K562 (cell line): ENCODE results near the gene HAS3. TPM values are rescaled to one million over a fixed set of nuclear protein-coding genes. Genes with fewer than 3 reads are reported as not detected.

Experiments used
- ATAC-seq: fragments of 200-7000 bp; cut with Tn5 transposase; 3 replicates; pipeline ENCODE4 v1.9.1; 2020; ENCODE audit warnings: moderate library complexity
- BruUV-seq: library from RNA; stranded (reverse); fragments of 400-500 nt; replicated peaks from 2 replicates; lab custom pipeline; 2021; lab: Mats Ljungman, UMichigan
- CTCF ChIA-PET: fragments of 300-600 bp; formaldehyde crosslinking; extraction: SDS; loops from one replicate; lab custom pipeline; 2021; ENCODE audit warnings: low intra/inter-chr PET ratio; lab: Yijun Ruan, JAX
- POLR2A ChIA-PET: fragments of 300-600, 350-650 bp; sonication (Branson Sonifier 250); formaldehyde crosslinking; extraction: SDS; loops from one replicate; lab custom pipeline; 2021; ENCODE audit warnings: antibody characterized with exemption, inconsistent platforms; lab: Yijun Ruan, JAX
- DNase-seq, 4 experiments: peaks; one replicate each; pipeline versions ENCODE4 v3.0.0 to v3.0.0-alpha.2; 2011 to 2018; ENCODE audit warnings: low spot score in 3 of 4, mixed read lengths in 3 of 4; ENCODE audit errors: extremely low read depth in 1 of 4
- FAIRE-seq: peaks from 2 replicates; lab custom pipeline; 2011; peaks lifted over from hg19 to GRCh38; lab: Jason Lieb, UNC
- H2AFZ ChIP-seq: 2 replicates; pipeline ENCODE4 v1.6.0; 2011; ENCODE audit warnings: low read depth, low read length, control low read depth, inconsistent platforms
- H3K27ac ChIP-seq: fragments of 200-600 bp; 3 replicates; pipeline ENCODE4 v1.8.0; 2011; ENCODE audit warnings: low read depth, mild to moderate bottlenecking, control low read depth, inconsistent platforms, low read length, moderate library complexity, mixed read lengths; ENCODE audit errors: extremely low read depth
- H3K27me3 ChIP-seq, 2 experiments: fragments of 300-600 bp in 1 of 2; 2 replicates in 1 of 2; 3 replicates in 1 of 2; pipeline versions ENCODE4 v1.6.0 to v1.8.0; 2011; ENCODE audit warnings: inconsistent platforms in 2 of 2, low read length in 2 of 2, mild to moderate bottlenecking in 1 of 2, mixed read lengths in 1 of 2, moderate library complexity in 1 of 2; ENCODE audit not compliant: control insufficient read depth in 2 of 2, insufficient read depth in 2 of 2
- H3K36me3 ChIP-seq: fragments of 300-600 bp; 3 replicates; pipeline ENCODE4 v1.8.0; 2011; ENCODE audit warnings: mild to moderate bottlenecking, low read length, inconsistent platforms; ENCODE audit not compliant: control insufficient read depth, insufficient read depth
- H3K4me1 ChIP-seq, 2 experiments: fragments of 200-600 bp in 1 of 2; replicated peaks in 1 of 2; 2 replicates in 1 of 2; 3 replicates in 1 of 2; pipeline versions ENCODE4 v1.5.1 to v1.8.0; 2011; ENCODE audit warnings: inconsistent platforms in 2 of 2, low read length in 2 of 2, mild to moderate bottlenecking in 1 of 2, mixed read lengths in 1 of 2, moderate library complexity in 1 of 2; ENCODE audit not compliant: control insufficient read depth in 2 of 2, insufficient read depth in 2 of 2
- H3K4me2 ChIP-seq: 2 replicates; pipeline ENCODE4 v1.6.1; 2011; ENCODE audit warnings: low read length, control low read depth, inconsistent platforms, mixed read lengths; ENCODE audit not compliant: insufficient read depth
- H3K4me3 ChIP-seq: fragments of 200-600 bp; sonication (generic), shearing (Covaris generic); 2 replicates; pipeline ENCODE4 v1.5.1; 2016; ENCODE audit warnings: control low read depth, inconsistent platforms
- H3K79me2 ChIP-seq: fragments of 200-600 bp; 3 replicates; pipeline ENCODE4 v1.8.0; 2011; ENCODE audit warnings: low read length, inconsistent platforms; ENCODE audit not compliant: control insufficient read depth, insufficient read depth
- H3K9ac ChIP-seq, 2 experiments: 2 replicates each; pipeline versions ENCODE4 v1.6.0 to v1.6.1; 2011; ENCODE audit warnings: low read depth in 2 of 2, low read length in 2 of 2, control low read depth in 1 of 2, inconsistent platforms in 1 of 2, mild to moderate bottlenecking in 1 of 2, mixed read lengths in 1 of 2; ENCODE audit not compliant: insufficient read depth in 1 of 2
- H3K9me1 ChIP-seq: one replicate; pipeline ENCODE4 v1.6.0; 2011; ENCODE audit warnings: inconsistent platforms, mild to moderate bottlenecking, low read length, moderate library complexity; ENCODE audit not compliant: control insufficient read depth, insufficient read depth
- H3K9me3 ChIP-seq: replicated peaks from 2 replicates; pipeline ENCODE4 v1.5.1; 2011; ENCODE audit warnings: low read depth, low read length, inconsistent platforms; ENCODE audit not compliant: control insufficient read depth, insufficient read depth
- H4K20me1 ChIP-seq: replicated peaks from 2 replicates; pipeline ENCODE4 v1.6.1; 2011; ENCODE audit warnings: low read length, inconsistent platforms, mixed read lengths; ENCODE audit not compliant: control insufficient read depth, insufficient read depth
- AFF1 ChIP-seq, 2 experiments: fragments of 450-650 bp; IDR thresholded peaks; 2 replicates each; pipeline ENCODE4 v1.6.1; 2018; ENCODE audit warnings: mild to moderate bottlenecking in 2 of 2, low read depth in 1 of 2; ENCODE audit not compliant: partially characterized antibody in 2 of 2
- FOXK1 ChIP-seq: sonication (generic); formaldehyde crosslinking; IDR thresholded peaks from 2 replicates; pipeline ENCODE4 v1.8.0; 2022; ENCODE audit warnings: missing genetic modification reagents, mild to moderate bottlenecking, borderline replicate concordance
- FOXK2 ChIP-seq, 2 experiments: fragments of 450-650 bp; IDR thresholded peaks in 1 of 2; conservative IDR thresholded peaks in 1 of 2; 2 replicates each; pipeline ENCODE4 v1.6.1; 2016; ENCODE audit warnings: low read depth in 2 of 2, mild to moderate bottlenecking in 1 of 2
- KDM4B ChIP-seq, 2 experiments: fragments of 450-650 bp in 1 of 2; sonication (generic) in 1 of 2; IDR thresholded peaks; 2 replicates each; pipeline ENCODE4 v1.6.1; 2016 to 2017; ENCODE audit warnings: borderline replicate concordance in 2 of 2, antibody characterized with exemption in 1 of 2, low read depth in 1 of 2, mild to moderate bottlenecking in 1 of 2
- KLF10 ChIP-seq: fragments of 250-450 bp; sonication (Bioruptor Pico); IDR thresholded peaks from 2 replicates; pipeline ENCODE4 v1.6.1; 2021; ENCODE audit warnings: matching md5 sums
- POLR3A ChIP-seq: IDR thresholded peaks from 2 replicates; pipeline ENCODE4 v1.6.1; 2011; ENCODE audit warnings: borderline replicate concordance, mild to moderate bottlenecking, moderate library complexity; ENCODE audit not compliant: insufficient read length, insufficient read depth; ENCODE audit errors: extremely low read depth
- TCF7L2 ChIP-seq: fragments of 150-350 bp; IDR thresholded peaks from 2 replicates; pipeline ENCODE4 v1.6.1; 2016; ENCODE audit warnings: low read depth, mild to moderate bottlenecking, low read length, moderate library complexity
- ZBTB26 ChIP-seq: fragments of 450-650 bp; formaldehyde crosslinking; IDR thresholded peaks from 2 replicates; pipeline ENCODE4 v1.4.0; 2022; ENCODE audit warnings: missing genetic modification characterization
- ZNF57 ChIP-seq: fragments of 450-650 bp; formaldehyde crosslinking; IDR thresholded peaks from 2 replicates; pipeline ENCODE4 v1.4.0; 2020; ENCODE audit warnings: mild to moderate bottlenecking, moderate library complexity
- ZNF75A ChIP-seq: fragments of 450-650 bp; formaldehyde crosslinking; IDR thresholded peaks from 2 replicates; pipeline ENCODE4 v1.4.0; 2020; ENCODE audit warnings: mild to moderate bottlenecking
- WGBS: fragments of 100-300 bp; shearing (Covaris generic); methylation state at CpG from one replicate; pipeline ENCODE4 v1.1.6; 2016; ENCODE audit warnings: low coverage, mixed read lengths; ENCODE audit not compliant: insufficient coverage; ENCODE audit errors: missing lambda C conversion rate; 5-methylcytosine and 5-hydroxymethylcytosine counted together
- in situ Hi-C: fragments of 300-500 bp; cut with MboI; formaldehyde crosslinking; loops from 4 replicates; pipeline ENCODE4 v1.15.0; 2018; ENCODE audit warnings: inconsistent platforms, mixed read lengths
- intact Hi-C: fragments of 100-400 bp; cut with micrococcal nuclease; formaldehyde crosslinking; loops from 2 replicates; pipeline ENCODE4 v1.14.2; 2022
- polyA plus RNA-seq, 8 experiments: library from polyadenylated mRNA; depleted of rRNA in 4 of 8; stranded (reverse) in 5 of 8; unstranded in 3 of 8; fragments of >200 nt; fragmentation: Nextera tagmentation in 2 of 8; fragmentation: Illumina TruSeq in 1 of 8; extraction: Ambion mirVana in 2 of 8; extraction: Trizol in 1 of 8; gene quantifications; 2 replicates each; pipeline versions ENCODE4 v1.2.1 to v1.2.3, GENCODE V29; 2011 to 2014; ENCODE audit warnings: inconsistent platforms in 1 of 8, missing spikeins in 1 of 8
- total RNA-seq, 7 experiments: library from RNA; depleted of rRNA in 6 of 7; stranded (reverse); fragments of >200 nt in 6 of 7; fragmentation: Illumina TruSeq in 2 of 7; extraction: Trizol in 2 of 7; gene quantifications; 2 replicates each; pipeline versions ENCODE4 v1.2.1 to v1.2.3, GENCODE V29; 2011 to 2021; ENCODE audit warnings: low replicate concordance in 1 of 7
- TF ChIP-seq, protein P1 (sequence below): sonication (generic); formaldehyde crosslinking; IDR thresholded peaks from 2 replicates; pipeline ENCODE4 v1.8.1; 2023; ENCODE audit warnings: mild to moderate bottlenecking, missing genetic modification reagents

The HAS3 gene
- total and polyA plus RNA-seq, 9 of the 15 experiments (the other 6 are each of a cell fraction or from before 2014, with no cell fraction given), result 0.04 to 0.33 (median 0.13) TPM; not detected in 1

DNA sequence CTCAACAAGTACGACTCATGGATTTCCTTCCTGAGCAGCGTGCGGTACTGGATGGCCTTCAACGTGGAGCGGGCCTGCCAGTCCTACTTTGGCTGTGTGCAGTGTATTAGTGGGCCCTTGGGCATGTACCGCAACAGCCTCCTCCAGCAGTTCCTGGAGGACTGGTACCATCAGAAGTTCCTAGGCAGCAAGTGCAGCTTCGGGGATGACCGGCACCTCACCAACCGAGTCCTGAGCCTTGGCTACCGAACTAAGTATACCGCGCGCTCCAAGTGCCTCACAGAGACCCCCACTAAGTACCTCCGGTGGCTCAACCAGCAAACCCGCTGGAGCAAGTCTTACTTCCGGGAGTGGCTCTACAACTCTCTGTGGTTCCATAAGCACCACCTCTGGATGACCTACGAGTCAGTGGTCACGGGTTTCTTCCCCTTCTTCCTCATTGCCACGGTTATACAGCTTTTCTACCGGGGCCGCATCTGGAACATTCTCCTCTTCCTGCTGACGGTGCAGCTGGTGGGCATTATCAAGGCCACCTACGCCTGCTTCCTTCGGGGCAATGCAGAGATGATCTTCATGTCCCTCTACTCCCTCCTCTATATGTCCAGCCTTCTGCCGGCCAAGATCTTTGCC is 9.0 kb downstream of the HAS3 start:
- BruUV-seq, result no TSS peak
- Histone ChIP-seq H3K79me2 (no peaks in the 10 kb centered on the region), H3K27me3 (no peaks in the 10 kb centered on the region), H3K4me1 (peaks cover 7 to 20% of the 10 kb centered on the region in 2 experiments; a peak in 4 of 5 replicates), H2AFZ (no peak overlapping the region), H3K27ac (no peak overlapping the region), H3K4me2 (no peak overlapping the region), H3K9ac (no peak overlapping the region), H3K36me3 (peaks cover 42% of the 10 kb centered on the region; the same call in 2 of the 3 replicates), H3K9me1 (peaks cover 10% of the 10 kb centered on the region), H3K4me3 (no peak overlapping the region), H4K20me1 (peaks cover 10% of the 10 kb centered on the region; the same call in 1 of the 2 replicates), H3K9me3 (no peaks in the 10 kb centered on the region)
- 93% methylated on average over 24 of the region's 25 CpGs for WGBS
- FAIRE-seq (no peak), DNase-seq (no peak), ATAC-seq (no peak)
- in situ Hi-C loops, result loop anchor here (10.0 kb wide), 2 partner anchors 410 to 590 kb away; no protein-coding TSS in a partner anchor
- intact Hi-C loops, result loop anchor here (10.0 kb wide), 1 partner anchor 590 kb away; no protein-coding TSS in a partner anchor
- TF ChIP-seq KDM4B (IDR thresholded peaks at IDR 0.05; ENCODE audit: borderline replicate concordance in 2 of 2, low read depth in 1 of 2) (no peak), KLF10 (CRISPR knock-in tag) (no peak), ZNF57 (CRISPR knock-in tag) (no peak), ZNF75A (no peak), FOXK1 (CRISPR knock-in tag) (no peak), POLR3A (no peak), TCF7L2 (no peak), AFF1 (IDR thresholded peaks at IDR 0.05; ENCODE audit: low read depth in 1 of 2, partially characterized antibody in 2 of 2) (no peak), ZBTB26 (no peak), FOXK2 (conservative IDR thresholded peaks at IDR 0.05 in 1 of 2, IDR thresholded peaks at IDR 0.05 in 1 of 2; ENCODE audit: low read depth in 2 of 2) (no peak)
- TF ChIP-seq, protein P1, sequence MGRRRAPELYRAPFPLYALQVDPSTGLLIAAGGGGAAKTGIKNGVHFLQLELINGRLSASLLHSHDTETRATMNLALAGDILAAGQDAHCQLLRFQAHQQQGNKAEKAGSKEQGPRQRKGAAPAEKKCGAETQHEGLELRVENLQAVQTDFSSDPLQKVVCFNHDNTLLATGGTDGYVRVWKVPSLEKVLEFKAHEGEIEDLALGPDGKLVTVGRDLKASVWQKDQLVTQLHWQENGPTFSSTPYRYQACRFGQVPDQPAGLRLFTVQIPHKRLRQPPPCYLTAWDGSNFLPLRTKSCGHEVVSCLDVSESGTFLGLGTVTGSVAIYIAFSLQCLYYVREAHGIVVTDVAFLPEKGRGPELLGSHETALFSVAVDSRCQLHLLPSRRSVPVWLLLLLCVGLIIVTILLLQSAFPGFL (CRISPR knock-in tag), result no peak
- CTCF ChIA-PET, result no interaction called here
- POLR2A ChIA-PET, result interaction anchor here (0.6 to 1.2 kb wide), 4 partner anchors 11 to 218 kb away, joined by 3 to 4 read pairs (median 3); no protein-coding TSS in a partner anchor
